GM18508 (cell line): Measurements from ENCODE around the gene PLCXD3.

Experiments used
- ATAC-seq: cut with Tn5 transposase; IDR thresholded peaks from one replicate; pipeline ENCODE4 v1.9.1; 2021; ENCODE audit warnings: moderate number of reproducible peaks; ENCODE audit not compliant: insufficient read depth, unreplicated experiment

Gene PLCXD3

GRCh38 chr5:41510176-41510831, at the start of gene PLCXD3:
TSS of gene PLCXD3 (minus strand) at chr5:41510601. CDS start at chr5:41510526, 75 bp downstream.
- ATAC-seq, result no peak

GRCh38 chr5:41559184-41559583, 48.8 kb upstream of the PLCXD3 start:
- no peak for ATAC-seq

GRCh38 chr5:41558295-41558694, 47.9 kb upstream of the PLCXD3 start:
- ATAC-seq, result no peak

- no peak for ATAC-seq
These were observed 37.6 kb upstream of the PLCXD3 start for GRCh38 chr5:41547991-41548390.

- ATAC-seq, result no peak
These were observed 31.8 kb upstream of the PLCXD3 start for GRCh38 chr5:41542183-41542582.

- no peak for ATAC-seq
These were observed 29.1 kb upstream of the PLCXD3 start for GRCh38 chr5:41539454-41539853.

GRCh38 chr5:41537581-41537980, 27.2 kb upstream of the PLCXD3 start:
- ATAC-seq, result no peak

GRCh38 chr5:41532485-41532884, 22.1 kb upstream of the PLCXD3 start:
- no peak for ATAC-seq

- ATAC-seq, result no peak
These were observed 16.9 kb upstream of the PLCXD3 start for GRCh38 chr5:41527201-41527779.

GRCh38 chr5:41526699-41527098, 16.3 kb upstream of the PLCXD3 start:
- ATAC-seq, result no peak

- ATAC-seq, result no peak
These were observed 13.8 kb upstream of the PLCXD3 start for GRCh38 chr5:41524174-41524573.

- ATAC-seq, result no peak
These were observed 11.9 kb upstream of the PLCXD3 start for GRCh38 chr5:41522193-41522786.

- ATAC-seq, result no peak
These were observed 9.4 kb upstream of the PLCXD3 start for GRCh38 chr5:41519801-41520200.

- no peak for ATAC-seq
These were observed 7.5 kb upstream of the PLCXD3 start for GRCh38 chr5:41517909-41518308.

- ATAC-seq, result no peak
These were observed 840 bp upstream of the PLCXD3 start for GRCh38 chr5:41511241-41511640.

GRCh38 chr5:41509399-41510175, 814 bp downstream of the PLCXD3 start:
- no peak for ATAC-seq

GRCh38 chr5:41508696-41509398, 1.6 kb downstream of the PLCXD3 start:
- no peak for ATAC-seq

- ATAC-seq, result no peak
These were observed 2.2 kb downstream of the PLCXD3 start for GRCh38 chr5:41508186-41508585.

- ATAC-seq, result no peak
These were observed 2.9 kb downstream of the PLCXD3 start for GRCh38 chr5:41507501-41507900.

GRCh38 chr5:41503860-41504259, 6.5 kb downstream of the PLCXD3 start:
- no peak for ATAC-seq

GRCh38 chr5:41503310-41503709, 7.1 kb downstream of the PLCXD3 start:
- ATAC-seq, result no peak
